Naive thymus-derived CD4-positive, alpha-beta T cell (primary cell): ENCODE data around the gene USP53. TPM values are rescaled to one million over a fixed set of nuclear protein-coding genes. Genes with fewer than 3 reads are reported as not detected.
A peak's percentile ranks its signal among the peaks of the same experiment; 100 is the strongest.
"Not testable (repeated sequence)": the region's sequence is repeated elsewhere in the genome, so short reads cannot be mapped to it uniquely, and the experiment has no call there.

Source experiments
- ATAC-seq: fragments of 150-1000 bp; cut with Tn5 transposase; 2 replicates; pipeline ENCODE4 v1.10.0; 2021; ENCODE audit warnings: mild to moderate bottlenecking, moderate library complexity
- CTCF ChIA-PET: fragments of 350-600 bp; sonication (Branson Sonifier 250); formaldehyde crosslinking; loops from one replicate; lab custom pipeline; 2021; ENCODE audit warnings: antibody characterized with exemption; lab: Charles Lee
- POLR2A ChIA-PET: fragments of 350-600 bp; sonication (Branson Sonifier 250); formaldehyde crosslinking; loops from one replicate; lab custom pipeline; 2021; ENCODE audit warnings: antibody characterized with exemption, inconsistent platforms; lab: Charles Lee
- DNase-seq, 9 donors: peaks; one replicate each; pipeline versions ENCODE4 v3.0.0 to v3.0.0-alpha.2; 2020 to 2022; ENCODE audit warnings: mixed read lengths in 1 of 9
- H3K27ac ChIP-seq: one replicate; pipeline ENCODE4 v1.7.0; 2013; ENCODE audit warnings: mild to moderate bottlenecking, low read depth, low read length, moderate library complexity
- H3K27me3 ChIP-seq, 2 donors: one replicate each; pipeline ENCODE4 v1.7.0; 2013; ENCODE audit warnings: low read length in 2 of 2, mild to moderate bottlenecking in 2 of 2, moderate library complexity in 2 of 2; ENCODE audit not compliant: control insufficient read depth in 2 of 2, insufficient read depth in 2 of 2
- H3K36me3 ChIP-seq, 3 experiments: 1 replicate in 2 of 3; 2 replicates in 1 of 3; pipeline ENCODE4 v1.7.0; 2013; ENCODE audit warnings: low read length in 3 of 3, mild to moderate bottlenecking in 3 of 3, moderate library complexity in 1 of 3; ENCODE audit not compliant: insufficient read depth in 3 of 3, control insufficient read depth in 2 of 3
- H3K4me1 ChIP-seq, 2 donors: one replicate each; pipeline ENCODE4 v1.7.0; 2013; ENCODE audit warnings: low read length in 2 of 2, mild to moderate bottlenecking in 2 of 2, moderate library complexity in 1 of 2; ENCODE audit not compliant: control insufficient read depth in 2 of 2, insufficient read depth in 2 of 2
- H3K4me3 ChIP-seq: 2 replicates; pipeline ENCODE4 v1.7.0; 2013; ENCODE audit warnings: mild to moderate bottlenecking, low read length
- H3K9me3 ChIP-seq, 3 experiments: 1 replicate in 2 of 3; 2 replicates in 1 of 3; pipeline ENCODE4 v1.7.0; 2013; ENCODE audit warnings: low read length in 3 of 3; ENCODE audit not compliant: control insufficient read depth in 2 of 3
- H3K27ac Mint-ChIP-seq, 9 donors: one replicate each; pipeline ENCODE4 v1.8.0; 2020 to 2022; ENCODE audit warnings: mixed read lengths in 9 of 9, mild to moderate bottlenecking in 8 of 9, moderate library complexity in 5 of 9, inconsistent platforms in 2 of 9
- H3K27me3 Mint-ChIP-seq, 5 donors: one replicate each; pipeline ENCODE4 v1.8.0; 2021 to 2022; ENCODE audit warnings: mixed read lengths in 5 of 5, mild to moderate bottlenecking in 1 of 5
- H3K36me3 Mint-ChIP-seq, 5 donors: one replicate each; pipeline ENCODE4 v1.8.0; 2020 to 2022; ENCODE audit warnings: mixed read lengths in 5 of 5, mild to moderate bottlenecking in 3 of 5, inconsistent platforms in 1 of 5
- H3K4me1 Mint-ChIP-seq, 7 donors: one replicate each; pipeline ENCODE4 v1.8.0; 2020 to 2022; ENCODE audit warnings: mixed read lengths in 7 of 7, mild to moderate bottlenecking in 3 of 7, inconsistent platforms in 1 of 7
- H3K4me3 Mint-ChIP-seq, 10 donors: one replicate each; pipeline ENCODE4 v1.8.0; 2020 to 2022; ENCODE audit warnings: mild to moderate bottlenecking in 10 of 10, mixed read lengths in 10 of 10, moderate library complexity in 6 of 10, inconsistent platforms in 2 of 10
- H3K9me3 Mint-ChIP-seq, 11 donors: one replicate each; pipeline ENCODE4 v1.8.0; 2020 to 2022; ENCODE audit warnings: mixed read lengths in 11 of 11, mild to moderate bottlenecking in 4 of 11, inconsistent platforms in 1 of 11, moderate library complexity in 1 of 11
- intact Hi-C, 2 donors: fragments of 100-400 bp; cut with micrococcal nuclease; formaldehyde crosslinking; loops; one replicate each; pipeline ENCODE4 v1.15.1; 2023
- polyA plus RNA-seq, 2 donors: library from polyadenylated mRNA; unstranded; fragments of 300-500 nt; fragmentation: Illumina TruSeq; gene quantifications; one replicate each; pipeline ENCODE4 v1.2.3, GENCODE V29; 2021
- total RNA-seq, 6 experiments: library from RNA in 5 of 6; stranded (reverse) in 5 of 6; gene quantifications; 1 replicate in 5 of 6; 2 replicates in 1 of 6; pipeline ENCODE4 v1.2.3 and lab custom pipeline; 2021 to 2026

Gene USP53
- 10 to 100 TPM in 4 of 5 experiments, 1 to 10 TPM in 1; 7.3 to 29.8 (median 21.2) TPM for total RNA-seq
- 10 to 100 TPM; 10.3 to 23.2 TPM for polyA plus RNA-seq
- 70.9 reads per million, percentile 78 among the genes with 10 or more reads in this experiment for total RNA-seq (lab: John Stamatoyannopoulos, UW)

- ATAC-seq = peak; percentile 96
- intact Hi-C loops = loop anchor here (1.0 to 10.0 kb wide), 18 partner anchors 26 to 934 kb away; partner anchors contain the start of genes METTL14 (in 2 of the 2), PDE5A (in 2 of the 2), SEC24D (in 2 of the 2) and MAD2L1 (in 1 of the 2)
- peak within 1 kb of the TSS; percentile 92 to 100 (median 96) for H3K27ac Mint-ChIP-seq
- H3K4me3 Mint-ChIP-seq = peak within 1 kb of the TSS; percentile 89 to 100 (median 94)
- peaks cover 0 to 6% (median 0%) of the 10 kb centered on the region in 3 experiments for H3K36me3 ChIP-seq
- peak within 1 kb of the TSS; percentile 91 for H3K4me3 ChIP-seq
- peak; percentile 92 to 98 (median 96) for DNase-seq
- CTCF ChIA-PET = interaction anchor here (0.5 to 1.3 kb wide), 4 partner anchors 87 to 280 kb away, joined by 3 read pairs; no protein-coding TSS in a partner anchor
- peaks cover 0 to 3% (median 0%) of the 10 kb centered on the region in 11 donors for H3K9me3 Mint-ChIP-seq
- peaks cover 0 to 4% (median 0%) of the 10 kb centered on the region in 5 donors for H3K27me3 Mint-ChIP-seq
- H3K4me1 Mint-ChIP-seq = peaks cover 27 to 65% (median 39%) of the 10 kb centered on the region in 7 donors
- peaks cover 0 to 10% of the 10 kb centered on the region in 2 donors for H3K4me1 ChIP-seq
- H3K36me3 Mint-ChIP-seq = peaks cover 0 to 6% (median 4%) of the 10 kb centered on the region in 5 donors
- POLR2A ChIA-PET = interaction anchor here (0.7 to 4.0 kb wide), 16 partner anchors 9 to 527 kb away, joined by 3 to 28 read pairs (median 4); partner anchors contain the start of genes MYOZ2 and PDE5A
- H3K27me3 ChIP-seq = no peaks in the 10 kb centered on the region
- H3K9me3 ChIP-seq = no peaks in the 10 kb centered on the region
- H3K27ac ChIP-seq = peak within 1 kb of the TSS; percentile 77
Observed at GRCh38 chr4:119212234-119212963, at the start of gene USP53. Gene USP53 (plus strand): TSS chr4:119212713. CDS start chr4:119239760, 27,047 bp downstream.

DNA sequence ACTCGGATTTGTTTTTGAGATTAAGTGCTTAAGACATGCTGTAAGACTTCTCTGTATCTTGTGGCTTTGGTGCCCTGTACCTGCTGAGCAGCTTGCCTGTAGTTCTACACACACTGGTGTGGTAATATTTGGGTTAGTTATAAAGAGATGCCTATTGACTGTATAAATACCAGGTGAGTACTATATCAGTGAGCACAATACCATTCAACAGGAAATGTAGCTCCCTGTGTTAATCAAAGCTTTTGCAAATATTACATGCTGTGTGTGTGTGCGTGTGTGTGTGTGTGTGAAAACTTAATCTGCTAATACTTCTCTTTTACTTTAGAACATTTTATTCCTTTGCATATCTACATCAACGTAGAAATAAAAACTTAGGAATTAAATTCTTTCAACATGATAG, 46.7 kb upstream of the USP53 start:
- H3K27me3 Mint-ChIP-seq = peaks cover 6 to 16% (median 10%) of the 10 kb centered on the region in 5 donors
- DNase-seq (no peak), ATAC-seq (no peak)
- no peak overlapping the region for H3K4me3 ChIP-seq
- POLR2A ChIA-PET = no interaction called here
- peaks cover 0 to 6% (median 0%) of the 10 kb centered on the region in 7 donors for H3K4me1 Mint-ChIP-seq
- no peaks in the 10 kb centered on the region for H3K9me3 ChIP-seq
- no peaks in the 10 kb centered on the region for H3K4me1 ChIP-seq
- no peak overlapping the region for H3K27ac Mint-ChIP-seq
- peaks cover 0 to 3% (median 0%) of the 10 kb centered on the region in 5 donors for H3K36me3 Mint-ChIP-seq
- no peak overlapping the region for H3K27ac ChIP-seq
- H3K4me3 Mint-ChIP-seq = no peak overlapping the region
- H3K36me3 ChIP-seq = no peaks in the 10 kb centered on the region
- H3K9me3 Mint-ChIP-seq = no peaks in the 10 kb centered on the region
- peaks cover 0 to 3% of the 10 kb centered on the region in 2 donors for H3K27me3 ChIP-seq
- CTCF ChIA-PET = no interaction called here
- intact Hi-C loops = no loop called here

DNA sequence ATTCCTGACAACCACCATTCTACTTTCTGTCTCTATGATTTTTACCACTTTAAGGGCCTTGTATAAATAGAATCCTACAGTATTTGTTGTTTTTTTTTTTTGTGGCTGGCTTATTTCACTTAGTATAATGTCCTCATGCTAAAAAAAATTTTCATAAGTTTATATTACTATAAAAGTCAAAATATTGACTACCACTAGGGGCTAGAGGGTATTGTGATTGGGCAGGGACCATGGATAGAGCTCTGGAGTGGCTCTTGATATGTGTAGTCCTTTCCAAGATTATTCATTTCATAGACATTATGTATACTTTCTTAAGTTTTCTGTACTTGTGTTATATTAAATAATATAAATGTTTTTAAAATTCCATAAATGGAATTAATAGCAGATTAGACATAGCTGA, 42.3 kb upstream of the USP53 start:
- Histone ChIP-seq H3K27ac (no peak overlapping the region), H3K27me3 (no peaks in the 10 kb centered on the region), H3K36me3 (no peaks in the 10 kb centered on the region), H3K4me3 (no peak overlapping the region), H3K4me1 (no peaks in the 10 kb centered on the region), H3K9me3 (no peaks in the 10 kb centered on the region)
- no peak for ATAC-seq
- H3K4me3 Mint-ChIP-seq = no peak overlapping the region
- peaks cover 0 to 3% (median 0%) of the 10 kb centered on the region in 5 donors for H3K36me3 Mint-ChIP-seq
- H3K27me3 Mint-ChIP-seq = peaks cover 0 to 5% (median 0%) of the 10 kb centered on the region in 5 donors
- ChIA-PET POLR2A (no interaction called here), CTCF (interaction anchor here (1.0 kb wide), 1 partner anchor 9 kb away, joined by 3 read pairs; no protein-coding TSS in a partner anchor)
- peak overlapping the region in 1 of 9 donors; percentile 50 for H3K27ac Mint-ChIP-seq
- H3K9me3 Mint-ChIP-seq = no peaks in the 10 kb centered on the region
- DNase-seq = no peak
- intact Hi-C loops = no loop called here
- H3K4me1 Mint-ChIP-seq = no peaks in the 10 kb centered on the region

DNA sequence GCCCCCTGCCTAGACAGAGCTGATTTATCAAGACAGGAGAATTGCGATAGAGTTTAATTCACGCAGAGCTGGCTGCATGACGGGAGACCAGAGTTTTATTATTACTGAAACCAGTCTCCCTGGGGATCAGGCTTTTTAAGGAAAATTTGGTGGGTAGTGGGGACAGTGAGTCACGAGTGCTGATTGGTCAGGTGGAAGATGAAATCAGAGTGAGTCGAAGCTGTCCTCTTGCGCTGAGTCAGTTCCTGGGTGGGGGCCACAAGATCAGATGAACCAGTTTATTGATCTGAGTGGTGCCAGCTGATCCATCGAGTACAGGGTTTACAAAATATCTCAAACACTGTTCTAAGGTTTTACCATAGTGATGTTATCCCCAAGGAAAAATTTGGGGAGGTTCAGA, 40.3 kb upstream of the USP53 start:
- H3K27ac Mint-ChIP-seq = no peak overlapping the region
- no peak overlapping the region for H3K27ac ChIP-seq
- peaks cover 0 to 3% (median 0%) of the 10 kb centered on the region in 7 donors for H3K4me1 Mint-ChIP-seq
- no peak overlapping the region for H3K4me3 ChIP-seq
- H3K4me1 ChIP-seq = no peaks in the 10 kb centered on the region
- no peaks in the 10 kb centered on the region for H3K27me3 ChIP-seq
- H3K36me3 Mint-ChIP-seq = peaks cover 0 to 2% (median 0%) of the 10 kb centered on the region in 5 donors
- POLR2A ChIA-PET = no interaction called here
- no peaks in the 10 kb centered on the region for H3K9me3 ChIP-seq
- intact Hi-C loops = no loop called here
- ATAC-seq = no peak
- H3K27me3 Mint-ChIP-seq = peaks cover 0 to 9% (median 0%) of the 10 kb centered on the region in 5 donors
- DNase-seq = no peak
- no peaks in the 10 kb centered on the region for H3K36me3 ChIP-seq
- CTCF ChIA-PET = no interaction called here
- no peak overlapping the region for H3K4me3 Mint-ChIP-seq
- no peaks in the 10 kb centered on the region for H3K9me3 Mint-ChIP-seq

DNA sequence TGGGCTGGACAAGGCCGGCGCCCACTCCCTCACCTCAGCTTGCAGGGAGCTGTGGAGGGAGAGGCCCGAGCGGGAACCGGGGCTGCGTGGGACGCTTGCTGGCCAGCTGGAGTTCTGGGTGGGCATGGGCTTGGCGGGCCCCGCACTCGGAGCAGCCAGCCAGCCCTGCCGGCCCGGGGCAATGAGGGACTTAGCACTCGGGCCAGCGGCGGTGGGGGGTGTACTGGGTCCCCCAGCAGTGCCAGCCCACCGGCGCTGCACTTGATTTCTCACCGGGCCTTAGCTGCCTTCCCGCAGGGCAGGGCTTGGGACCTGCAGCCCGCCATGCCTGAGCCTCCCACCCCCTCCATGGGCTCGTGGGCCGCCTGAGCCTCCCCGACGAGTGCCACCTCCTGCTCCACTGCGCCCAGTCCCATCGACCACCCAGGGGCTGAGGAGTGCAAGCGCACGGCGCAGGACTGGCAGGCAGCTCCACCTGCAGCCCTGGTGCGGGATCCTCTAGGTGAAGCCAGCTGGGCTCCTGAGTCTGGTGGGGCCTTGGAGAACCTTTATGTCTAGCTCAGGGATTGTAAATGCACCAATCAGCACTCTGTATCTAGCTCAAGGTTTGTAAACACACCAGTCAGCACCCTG, 38.7 kb upstream of the USP53 start:
- not testable (repeated sequence) for H3K9me3 Mint-ChIP-seq

GRCh38 chr4:119179011-119179410, 33.5 kb upstream of the USP53 start:
- Mint-ChIP-seq H3K4me3 (no peak overlapping the region), H3K4me1 (peaks cover 0 to 6% (median 0%) of the 10 kb centered on the region in 7 donors), H3K9me3 (no peaks in the 10 kb centered on the region), H3K27ac (no peak overlapping the region), H3K27me3 (peaks cover 0 to 18% (median 5%) of the 10 kb centered on the region in 5 donors), H3K36me3 (peaks cover 0 to 6% (median 0%) of the 10 kb centered on the region in 5 donors)
- Histone ChIP-seq H3K27ac (no peak overlapping the region), H3K4me1 (no peaks in the 10 kb centered on the region), H3K9me3 (no peaks in the 10 kb centered on the region), H3K4me3 (no peak overlapping the region), H3K36me3 (no peaks in the 10 kb centered on the region), H3K27me3 (no peaks in the 10 kb centered on the region)
- DNase-seq = no peak
- ATAC-seq = no peak
- intact Hi-C loops = no loop called here
- ChIA-PET CTCF (interaction anchor here (0.6 to 1.1 kb wide), 2 partner anchors 8 to 13 kb away, joined by 3 read pairs; no protein-coding TSS in a partner anchor), POLR2A (no interaction called here)

More for the DNA sequence above, 38.7 kb upstream of the USP53 start:
- H3K9me3 ChIP-seq, CTCF ChIA-PET, H3K27ac Mint-ChIP-seq, POLR2A ChIA-PET, H3K36me3 Mint-ChIP-seq, H3K4me1 ChIP-seq, H3K4me1 Mint-ChIP-seq, H3K27ac ChIP-seq, intact Hi-C loops, ATAC-seq, H3K4me3 Mint-ChIP-seq, H3K4me3 ChIP-seq, H3K36me3 ChIP-seq, DNase-seq, H3K27me3 ChIP-seq: not testable (repeated sequence)
- peaks cover 0 to 18% (median 7%) of the 10 kb centered on the region in 5 donors for H3K27me3 Mint-ChIP-seq
